H9 (cell line): Measurements from ENCODE around the gene OR10AD1. TPM values are rescaled to one million over a fixed set of nuclear protein-coding genes. Genes with fewer than 3 reads are reported as not detected.

Source experiments
- DNase-seq: peaks from one replicate; pipeline ENCODE4 v3.0.0-alpha.2; 2017
- H2AFZ ChIP-seq: one replicate; pipeline ENCODE4 v1.6.1; 2013; ENCODE audit warnings: mild to moderate bottlenecking, low read length, control low read depth, moderate library complexity
- H2AK5ac ChIP-seq: 2 replicates; pipeline ENCODE4 v1.6.1; 2013; ENCODE audit warnings: low read length, control low read depth, mixed read lengths; ENCODE audit not compliant: insufficient read length
- H2BK120ac ChIP-seq: one replicate; pipeline ENCODE4 v1.6.1; 2013; ENCODE audit warnings: low read depth, mild to moderate bottlenecking, low read length, control low read depth, inconsistent platforms; ENCODE audit not compliant: poor library complexity, severe bottlenecking
- H2BK12ac ChIP-seq: 2 replicates; pipeline ENCODE4 v1.6.1; 2013; ENCODE audit warnings: low read length, control low read depth, mixed read lengths, low read depth; ENCODE audit not compliant: insufficient read length
- H2BK15ac ChIP-seq: 2 replicates; pipeline ENCODE4 v1.6.1; 2013; ENCODE audit warnings: low read depth, low read length, control low read depth
- H2BK20ac ChIP-seq: one replicate; pipeline ENCODE4 v1.6.1; 2013; ENCODE audit warnings: low read depth, mild to moderate bottlenecking, low read length, control low read depth, inconsistent platforms; ENCODE audit not compliant: poor library complexity, severe bottlenecking
- H2BK5ac ChIP-seq: 2 replicates; pipeline ENCODE4 v1.6.1; 2013; ENCODE audit warnings: low read length, control low read depth, mixed read lengths; ENCODE audit not compliant: insufficient read length
- H3K14ac ChIP-seq: 2 replicates; pipeline ENCODE4 v1.6.1; 2013; ENCODE audit warnings: low read length, control low read depth; ENCODE audit not compliant: insufficient read depth
- H3K18ac ChIP-seq: 2 replicates; pipeline ENCODE4 v1.6.1; 2013; ENCODE audit warnings: low read depth, mild to moderate bottlenecking, mixed read lengths, low read length, control low read depth; ENCODE audit not compliant: insufficient read length
- H3K23ac ChIP-seq: 2 replicates; pipeline ENCODE4 v1.6.1; 2013; ENCODE audit warnings: low read length, control low read depth, mixed read lengths, low read depth; ENCODE audit not compliant: insufficient read length
- H3K23me2 ChIP-seq: 2 replicates; pipeline ENCODE4 v1.6.1; 2013; ENCODE audit warnings: low read depth, mild to moderate bottlenecking, mixed read lengths, low read length, control low read depth; ENCODE audit not compliant: insufficient read length, poor library complexity, severe bottlenecking
- H3K27ac ChIP-seq: 2 replicates; pipeline ENCODE4 v1.5.1; 2013; ENCODE audit warnings: low read length, control low read depth, mixed read lengths, low read depth; ENCODE audit not compliant: insufficient read length
- H3K27me3 ChIP-seq: 2 replicates; pipeline ENCODE4 v1.6.1; 2013; ENCODE audit warnings: low read length, control low read depth, inconsistent platforms; ENCODE audit not compliant: insufficient read depth
- H3K4ac ChIP-seq: 2 replicates; pipeline ENCODE4 v1.6.1; 2013; ENCODE audit warnings: low read depth, mild to moderate bottlenecking, control low read depth, inconsistent platforms, low read length, moderate library complexity
- H3K4me1 ChIP-seq: 2 replicates; pipeline ENCODE4 v1.6.1; 2013; ENCODE audit warnings: low read length, control low read depth, inconsistent platforms; ENCODE audit not compliant: insufficient read depth
- H3K4me2 ChIP-seq: 2 replicates; pipeline ENCODE4 v1.6.1; 2013; ENCODE audit warnings: low read length, control low read depth, mixed read lengths; ENCODE audit not compliant: insufficient read length, insufficient read depth
- H3K56ac ChIP-seq: 2 replicates; pipeline ENCODE4 v1.6.1; 2013; ENCODE audit warnings: low read depth, mild to moderate bottlenecking, mixed read lengths, low read length, control low read depth; ENCODE audit not compliant: insufficient read length
- H3K79me1 ChIP-seq: 2 replicates; pipeline ENCODE4 v1.6.1; 2013; ENCODE audit warnings: low read depth, mild to moderate bottlenecking, moderate library complexity, low read length, control low read depth, inconsistent platforms; ENCODE audit not compliant: insufficient read depth, poor library complexity, severe bottlenecking
- H3K79me2 ChIP-seq: 2 replicates; pipeline ENCODE4 v1.6.1; 2013; ENCODE audit warnings: low read length, control low read depth, inconsistent platforms; ENCODE audit not compliant: insufficient read depth
- H3K9ac ChIP-seq: 2 replicates; pipeline ENCODE4 v1.6.1; 2013; ENCODE audit warnings: low read length, control low read depth, mixed read lengths; ENCODE audit not compliant: insufficient read length; ENCODE audit errors: extremely low read depth
- H3K9me3 ChIP-seq: one replicate; pipeline ENCODE4 v1.6.1; 2013; ENCODE audit warnings: low read depth, low read length, inconsistent platforms; ENCODE audit not compliant: control insufficient read depth
- H3T11ph ChIP-seq: one replicate; pipeline ENCODE4 v1.6.1; 2013; ENCODE audit warnings: mild to moderate bottlenecking, low read length, control low read depth, inconsistent platforms
- H4K20me1 ChIP-seq: one replicate; pipeline ENCODE4 v1.6.1; 2013; ENCODE audit not compliant: control insufficient read depth, insufficient read length, insufficient read depth
- H4K5ac ChIP-seq: 2 replicates; pipeline ENCODE4 v1.6.1; 2013; ENCODE audit warnings: low read depth, mild to moderate bottlenecking, mixed read lengths, low read length, control low read depth; ENCODE audit not compliant: insufficient read length
- H4K8ac ChIP-seq: replicated peaks from 2 replicates; pipeline ENCODE4 v1.6.1; 2013; ENCODE audit warnings: low read length, control low read depth, mixed read lengths, low read depth; ENCODE audit not compliant: insufficient read length
- H4K91ac ChIP-seq: 2 replicates; pipeline ENCODE4 v1.6.1; 2013; ENCODE audit warnings: low read depth, mild to moderate bottlenecking, moderate library complexity, mixed read lengths, low read length, control low read depth; ENCODE audit not compliant: insufficient read length
- H3K27ac Mint-ChIP-seq, 3 experiments: 2 replicates in 2 of 3; 3 replicates in 1 of 3; pipeline ENCODE4 v1.8.0; 2020 to 2021; ENCODE audit warnings: mixed read lengths in 3 of 3, mild to moderate bottlenecking in 1 of 3, moderate library complexity in 1 of 3
- H3K27me3 Mint-ChIP-seq: 2 replicates; pipeline ENCODE4 v1.8.0; 2021; ENCODE audit warnings: low read depth, mild to moderate bottlenecking, moderate library complexity, mixed read lengths
- H3K36me3 Mint-ChIP-seq, 3 experiments: 2 replicates in 2 of 3; 3 replicates in 1 of 3; pipeline ENCODE4 v1.8.0; 2020 to 2021; ENCODE audit warnings: low read depth in 3 of 3, mixed read lengths in 3 of 3; ENCODE audit not compliant: insufficient read depth in 1 of 3
- H3K4me1 Mint-ChIP-seq, 2 experiments: 2 replicates each; pipeline ENCODE4 v1.8.0; 2020; ENCODE audit warnings: mixed read lengths in 2 of 2
- H3K4me3 Mint-ChIP-seq, 2 experiments: 2 replicates in 1 of 2; 3 replicates in 1 of 2; pipeline ENCODE4 v1.8.0; 2020 to 2021; ENCODE audit warnings: mild to moderate bottlenecking in 2 of 2, mixed read lengths in 2 of 2, moderate library complexity in 1 of 2
- H3K9me3 Mint-ChIP-seq, 2 experiments: 2 replicates in 1 of 2; 3 replicates in 1 of 2; pipeline ENCODE4 v1.8.0; 2020; ENCODE audit warnings: mild to moderate bottlenecking in 2 of 2, mixed read lengths in 2 of 2, moderate library complexity in 1 of 2
- WGBS: extraction: QIAGEN DNeasy Blood & Tissue Kit; methylation state at CpG from one replicate; pipeline ENCODE4 v1.1.7; 2013; ENCODE audit warnings: missing lambda C conversion rate, low lambda C conversion rate, mixed read lengths; ENCODE audit not compliant: insufficient read length; ENCODE audit errors: extremely low coverage; 5-methylcytosine and 5-hydroxymethylcytosine counted together
- total RNA-seq: library from RNA; stranded (reverse); gene quantifications from 2 replicates; pipeline ENCODE4 v1.2.1, GENCODE V29; 2021
- TF ChIP-seq, protein P1 (sequence below): fragments of 200-600 bp; sonication (generic); conservative IDR thresholded peaks from 3 replicates; pipeline ENCODE4 v1.8.0; 2021; ENCODE audit warnings: antibody characterized with exemption, mild to moderate bottlenecking

OR10AD1 gene
- total RNA-seq, 1 experiment from 2014 or later = not detected

DNA sequence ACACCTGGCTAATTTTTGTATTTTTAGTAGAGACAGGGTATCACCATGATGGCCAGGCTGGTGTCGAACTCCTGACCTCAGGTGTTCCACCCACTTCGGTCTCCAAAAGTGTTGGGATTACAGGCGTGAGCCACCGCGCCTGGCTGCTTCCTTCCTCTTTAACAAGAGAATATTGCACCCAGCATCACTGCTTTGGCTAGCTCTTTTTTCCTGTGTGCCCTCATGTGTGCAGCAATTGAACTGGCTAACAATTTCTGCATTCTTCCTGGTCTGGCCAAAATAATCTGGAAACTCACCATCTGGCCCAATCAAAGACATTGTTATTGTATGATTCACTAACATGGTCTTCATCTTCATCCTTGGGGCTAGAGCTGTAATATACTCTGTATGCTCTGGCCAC, 43.0 kb downstream of the OR10AD1 start:
- Histone ChIP-seq H2BK120ac (no peak overlapping the region), H3K18ac (no peak overlapping the region), H2BK5ac (no peak overlapping the region), H3K23ac (no peak overlapping the region), H3K27ac (no peak overlapping the region), H3K4me1 (no peaks in the 10 kb centered on the region; the same call in 1 of the 2 replicates), H2BK15ac (no peak overlapping the region), H3K27me3 (no peaks in the 10 kb centered on the region), H3K9ac (no peak overlapping the region), H4K20me1 (no peaks in the 10 kb centered on the region), H3K79me1 (no peaks in the 10 kb centered on the region), H3K56ac (no peak overlapping the region), H2BK12ac (no peak overlapping the region), H3K4me2 (no peak overlapping the region), H3K14ac (no peak overlapping the region), H4K5ac (no peak overlapping the region), H3T11ph (no peak overlapping the region), H3K23me2 (no peaks in the 10 kb centered on the region), H2BK20ac (no peak overlapping the region), H4K91ac (no peak overlapping the region), H3K4ac (no peak overlapping the region), H3K79me2 (no peaks in the 10 kb centered on the region), H2AFZ (no peak overlapping the region), H3K9me3 (no peaks in the 10 kb centered on the region), H4K8ac (no peak overlapping the region), H2AK5ac (no peak overlapping the region)
- Mint-ChIP-seq H3K27me3 (peaks cover 10% of the 10 kb centered on the region), H3K9me3 (no peaks in the 10 kb centered on the region), H3K27ac (no peak overlapping the region), H3K36me3 (no peaks in the 10 kb centered on the region), H3K4me3 (no peak overlapping the region), H3K4me1 (peaks cover 10 to 15% of the 10 kb centered on the region in 2 experiments)
- DNase-seq = no peak
- WGBS = no CpG with 5 or more reads among the region's 5 CpGs
- TF ChIP-seq, protein P1, sequence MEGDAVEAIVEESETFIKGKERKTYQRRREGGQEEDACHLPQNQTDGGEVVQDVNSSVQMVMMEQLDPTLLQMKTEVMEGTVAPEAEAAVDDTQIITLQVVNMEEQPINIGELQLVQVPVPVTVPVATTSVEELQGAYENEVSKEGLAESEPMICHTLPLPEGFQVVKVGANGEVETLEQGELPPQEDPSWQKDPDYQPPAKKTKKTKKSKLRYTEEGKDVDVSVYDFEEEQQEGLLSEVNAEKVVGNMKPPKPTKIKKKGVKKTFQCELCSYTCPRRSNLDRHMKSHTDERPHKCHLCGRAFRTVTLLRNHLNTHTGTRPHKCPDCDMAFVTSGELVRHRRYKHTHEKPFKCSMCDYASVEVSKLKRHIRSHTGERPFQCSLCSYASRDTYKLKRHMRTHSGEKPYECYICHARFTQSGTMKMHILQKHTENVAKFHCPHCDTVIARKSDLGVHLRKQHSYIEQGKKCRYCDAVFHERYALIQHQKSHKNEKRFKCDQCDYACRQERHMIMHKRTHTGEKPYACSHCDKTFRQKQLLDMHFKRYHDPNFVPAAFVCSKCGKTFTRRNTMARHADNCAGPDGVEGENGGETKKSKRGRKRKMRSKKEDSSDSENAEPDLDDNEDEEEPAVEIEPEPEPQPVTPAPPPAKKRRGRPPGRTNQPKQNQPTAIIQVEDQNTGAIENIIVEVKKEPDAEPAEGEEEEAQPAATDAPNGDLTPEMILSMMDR = no peak
